ENCODE results near the gene YWHAE.
A peak's percentile ranks its signal among the peaks of the same experiment; 100 is the strongest.
"Not testable (repeated sequence)": the region's sequence is repeated elsewhere in the genome, so short reads cannot be mapped to it uniquely, and the experiment has no call there.

Gene YWHAE

GRCh38 chr17:1412185-1413110, 12.4 kb upstream of the YWHAE start:
- DNase-seq, result no peak

GRCh38 chr17:1402262-1402586, 2.2 kb upstream of the YWHAE start:
- DNase-seq, result no peak

- peak in 2 of 3 experiments; percentile 49 to 65 for DNase-seq
These were observed 917 bp downstream of the YWHAE start for GRCh38 chr17:1398931-1399678.

DNA sequence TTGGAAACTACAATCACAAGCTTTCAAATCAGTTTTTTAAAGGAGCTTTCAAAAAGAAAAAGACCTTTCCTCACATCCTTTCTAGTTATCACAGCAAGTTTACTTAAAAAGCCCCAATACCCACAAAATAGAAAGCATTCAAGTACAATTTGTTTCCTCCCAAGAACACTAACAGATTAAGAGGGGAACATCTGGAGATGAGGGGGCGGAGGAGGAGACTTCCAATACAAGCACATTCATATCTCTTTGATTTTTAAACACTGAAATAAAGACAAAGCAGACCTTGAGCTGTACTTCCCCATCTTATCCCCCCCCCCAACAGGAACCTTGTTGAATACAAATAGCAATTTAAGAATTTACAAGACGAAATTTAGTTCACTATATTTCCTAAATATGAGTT, 2.0 kb downstream of the YWHAE start:
- no peak for DNase-seq

DNA sequence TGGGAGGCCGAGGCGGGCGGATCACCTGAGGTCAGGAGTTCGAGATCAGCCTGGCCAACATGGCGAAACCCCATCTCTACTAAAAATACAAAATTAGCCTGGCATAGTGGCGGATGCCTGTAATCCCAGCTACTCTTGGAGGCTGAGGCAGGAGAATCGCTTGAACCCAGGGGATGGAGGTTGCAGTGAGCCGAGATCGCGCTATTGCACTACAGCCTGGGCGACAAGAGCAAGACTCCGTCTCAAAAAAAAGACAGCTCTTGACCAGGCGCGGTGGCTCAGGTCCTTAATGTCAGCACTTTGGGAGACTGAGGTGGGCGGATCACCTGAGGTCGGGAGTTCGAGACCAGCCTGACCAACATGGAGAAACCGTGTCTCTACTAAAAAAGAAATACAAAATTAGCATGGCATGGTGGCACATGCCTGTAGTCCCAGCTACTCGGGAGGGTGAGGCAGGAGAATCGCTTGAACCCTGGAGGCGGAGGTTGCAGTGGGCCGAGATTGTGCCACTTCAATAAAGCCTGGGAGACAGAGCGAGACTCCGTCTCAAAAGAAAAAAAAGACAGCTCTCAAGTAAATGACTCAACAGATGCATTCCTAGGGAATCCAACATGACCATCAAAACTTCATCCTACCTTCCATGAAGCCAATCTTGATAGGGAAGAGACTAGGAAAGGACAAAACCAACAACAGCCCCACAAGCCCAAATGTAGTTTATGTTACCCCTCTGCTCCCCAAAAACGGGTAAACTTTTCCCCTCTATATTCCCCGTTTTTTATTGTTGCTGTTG, 4.0 kb downstream of the YWHAE start:
- not testable (repeated sequence) for DNase-seq

DNA sequence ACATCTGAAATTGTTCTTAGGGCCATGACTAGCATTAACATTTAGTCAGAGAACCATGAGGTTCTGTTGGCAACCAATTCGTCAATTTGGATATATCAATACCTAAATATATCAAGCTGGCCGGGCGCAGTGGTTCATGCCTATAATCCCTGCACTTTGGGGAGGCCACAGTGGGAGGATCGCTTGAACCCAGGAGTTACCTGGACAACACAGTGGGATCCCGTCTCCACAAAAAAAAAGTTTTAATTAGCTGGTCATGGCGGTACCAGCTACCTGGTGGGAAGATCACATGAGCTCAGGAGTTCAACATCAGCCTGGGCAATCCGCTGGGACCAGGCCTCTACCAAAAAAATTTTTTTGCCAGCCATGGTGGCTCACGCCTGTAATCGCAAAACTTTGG, 8.4 kb downstream of the YWHAE start:
- no peak for DNase-seq

DNA sequence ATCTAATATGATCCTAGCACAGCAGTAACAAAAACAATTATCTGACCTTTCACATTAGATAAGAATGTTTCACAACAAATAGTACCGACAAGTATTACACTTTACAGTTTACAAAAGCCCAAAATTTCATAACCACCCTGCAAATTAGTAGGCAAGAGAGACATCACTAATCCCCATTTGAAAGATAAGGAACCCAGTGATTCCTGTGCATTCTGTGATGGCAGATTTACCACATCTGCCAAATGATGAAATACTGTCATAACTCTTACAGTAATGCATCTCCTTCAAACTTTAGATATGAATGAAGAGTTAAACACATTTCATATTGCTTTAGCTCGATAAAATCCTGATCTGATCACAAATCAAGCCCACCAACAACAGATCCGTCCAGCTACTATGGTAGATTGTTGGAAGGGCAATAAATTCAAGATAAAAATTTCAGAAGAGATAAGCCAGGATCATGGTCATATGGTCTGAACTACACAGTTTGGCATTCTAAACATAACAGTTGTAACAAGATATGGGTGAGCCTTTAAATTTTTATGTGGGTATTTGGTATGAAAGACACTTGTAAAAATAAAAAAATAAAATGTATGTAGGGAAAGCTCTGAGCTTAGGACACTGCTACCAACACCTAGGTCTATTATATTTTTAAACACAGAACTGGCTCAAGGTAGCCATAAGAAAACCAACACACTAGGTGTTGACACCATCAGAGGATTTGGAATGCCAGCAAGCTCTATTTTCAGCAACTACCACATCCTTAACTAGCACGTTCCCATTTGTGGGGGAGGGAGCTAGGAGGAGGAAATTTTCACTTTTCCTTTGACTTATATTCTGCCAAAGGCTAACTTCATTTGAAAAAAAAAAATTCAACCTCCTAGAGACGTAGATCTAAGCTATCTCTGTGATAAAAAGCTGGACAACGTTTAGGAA, 9.3 kb downstream of the YWHAE start:
- DNase-seq, result no peak

- DNase-seq, result not testable (repeated sequence)
These were observed 12.4 kb downstream of the YWHAE start for GRCh38 chr17:1387490-1388227.

- DNase-seq, result not testable (repeated sequence)
These were observed 13.3 kb downstream of the YWHAE start for GRCh38 chr17:1386675-1387190.

DNA sequence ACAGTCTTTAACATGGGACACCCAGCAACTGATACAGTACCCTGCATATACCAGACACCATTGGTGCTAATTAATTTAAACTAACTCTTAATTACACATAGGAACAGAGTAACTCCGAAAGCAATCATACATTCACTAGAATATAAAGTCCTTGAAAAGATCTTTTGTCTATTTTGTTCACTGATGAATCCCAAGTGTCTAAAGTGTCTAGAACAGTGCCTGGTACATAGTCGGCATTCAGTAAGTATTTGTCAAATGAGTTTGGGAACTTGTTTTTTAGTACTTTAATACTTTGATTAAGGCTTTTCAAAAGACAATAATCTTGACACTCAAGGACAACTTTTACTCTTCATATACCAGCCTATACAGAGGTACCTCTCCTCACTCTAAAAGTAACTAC, 13.8 kb downstream of the YWHAE start:
- DNase-seq, result no peak

DNA sequence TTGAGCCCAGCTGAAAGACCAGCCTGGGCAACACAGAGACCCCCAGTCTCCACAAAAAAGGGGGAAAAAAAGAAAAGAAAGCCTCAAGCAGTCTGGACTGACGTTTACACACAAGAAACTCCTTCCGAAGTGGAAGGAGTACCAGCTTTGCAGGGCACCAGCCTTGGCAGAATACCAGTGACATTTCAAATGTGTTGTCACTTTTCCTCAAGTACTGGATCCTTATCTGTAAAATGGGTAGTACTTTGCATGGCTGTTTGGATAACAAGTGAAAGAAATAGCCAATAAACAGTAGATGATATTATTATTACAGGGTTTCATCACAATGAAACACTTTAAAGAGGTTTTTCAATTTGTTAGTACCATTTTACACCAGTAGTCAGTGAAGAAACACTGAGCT, 14.2 kb downstream of the YWHAE start:
- DNase-seq, result no peak

DNA sequence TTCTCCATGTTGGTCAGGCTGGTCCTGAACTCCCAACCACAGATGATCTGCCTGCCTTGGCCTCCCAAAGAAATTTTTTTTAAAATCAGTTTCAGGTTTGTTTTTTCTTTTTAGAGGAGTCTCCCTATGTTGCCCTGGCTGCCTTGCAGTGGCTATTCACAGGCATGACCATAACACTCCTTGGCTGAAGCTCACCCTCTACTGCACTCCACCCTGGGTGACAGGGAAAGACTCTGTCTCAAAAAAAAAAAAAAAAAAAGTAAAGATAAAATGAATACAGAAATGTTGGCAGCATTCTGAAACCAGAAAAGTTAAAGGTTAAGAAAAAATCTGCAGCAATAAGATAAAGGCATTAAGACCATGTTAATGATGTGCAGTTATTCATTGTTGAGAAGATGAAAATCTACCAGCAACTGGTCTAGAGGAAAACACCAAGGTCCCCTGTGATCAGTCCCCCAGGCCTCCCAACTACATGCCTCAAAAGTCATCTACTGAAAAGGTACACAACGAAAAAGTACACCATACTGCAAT, 15.1 kb downstream of the YWHAE start:
- no peak for DNase-seq

- DNase-seq, result no peak
These were observed 20.1 kb downstream of the YWHAE start for GRCh38 chr17:1379930-1380313.

- no peak for DNase-seq
These were observed 20.7 kb downstream of the YWHAE start for GRCh38 chr17:1379208-1379929.

DNA sequence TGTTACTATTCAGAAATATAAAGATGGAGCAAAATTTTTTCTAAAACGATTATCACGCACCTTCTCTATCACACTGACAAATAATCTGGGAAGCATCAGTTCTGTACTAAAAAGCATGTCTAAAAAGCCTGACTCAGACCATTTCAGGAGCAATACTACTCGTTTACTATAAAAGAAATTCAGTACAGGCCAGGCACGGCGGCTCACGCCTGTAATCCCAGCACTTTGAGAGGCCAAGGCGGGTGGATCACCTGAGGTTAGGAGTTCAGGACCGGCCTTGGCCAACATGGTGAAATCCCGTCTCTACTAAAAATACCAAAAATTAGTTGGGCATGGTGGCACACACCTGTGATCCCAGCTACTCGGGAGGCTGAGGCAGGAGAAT, 21.6 kb downstream of the YWHAE start:
- not testable (repeated sequence) for DNase-seq

GRCh38 chr17:1377334-1377733, 22.7 kb downstream of the YWHAE start:
- no peak for DNase-seq

GRCh38 chr17:1376061-1376460, 24.0 kb downstream of the YWHAE start:
- no peak for DNase-seq

- DNase-seq, result no peak
These were observed 24.4 kb downstream of the YWHAE start for GRCh38 chr17:1375615-1376014.

DNA sequence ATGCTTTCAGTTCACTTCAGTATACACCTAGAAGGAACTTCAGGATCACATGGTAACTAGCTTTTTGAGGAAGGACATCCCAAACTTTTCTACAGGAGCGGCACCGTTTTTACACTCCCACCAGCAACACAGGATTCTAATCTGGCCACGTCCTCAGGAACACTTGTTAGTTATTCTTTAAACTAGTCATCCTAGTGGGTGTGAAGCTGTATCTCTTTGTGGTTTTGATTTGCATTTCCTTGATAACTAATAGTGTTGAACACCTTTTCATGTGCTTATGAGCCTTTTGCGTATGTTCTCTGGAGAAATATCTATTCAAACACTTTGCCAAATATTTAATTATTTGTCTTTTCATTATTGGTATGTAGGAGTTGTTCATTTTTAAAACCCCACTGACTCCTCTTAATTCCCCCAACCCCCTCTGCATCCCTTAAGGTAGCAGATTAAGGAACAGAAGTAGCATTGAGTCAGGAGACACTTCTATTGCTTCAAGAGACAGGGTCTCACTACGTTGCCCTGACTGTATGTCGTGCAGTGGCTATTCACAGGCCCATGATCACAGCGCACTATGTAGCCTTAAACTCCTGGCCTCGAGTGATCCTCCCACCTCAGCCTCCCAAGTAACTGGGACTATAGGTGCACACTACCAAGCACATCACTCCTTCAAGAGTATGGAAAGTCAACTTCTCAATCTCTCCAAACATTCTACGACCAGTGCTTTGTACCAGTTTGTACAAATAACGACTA, 25.4 kb downstream of the YWHAE start:
- no peak for DNase-seq

All from NCI-H1417 (cell line).